Measurements from ENCODE around the gene C2orf81.

Gene C2orf81

GRCh38 chr2:74392449-74392743 lies 29.0 kb downstream of the C2orf81 start:
- no peak overlapping the region for H3K4me3 ChIP-seq (replicated peaks; ENCODE audit: low read depth, low read length)
- no peak for DNase-seq (ENCODE audit: low read depth)
- TF ChIP-seq CTCF (IDR thresholded peaks at IDR 0.05; ENCODE audit: low read length, missing control alignments), result no peak

DNA sequence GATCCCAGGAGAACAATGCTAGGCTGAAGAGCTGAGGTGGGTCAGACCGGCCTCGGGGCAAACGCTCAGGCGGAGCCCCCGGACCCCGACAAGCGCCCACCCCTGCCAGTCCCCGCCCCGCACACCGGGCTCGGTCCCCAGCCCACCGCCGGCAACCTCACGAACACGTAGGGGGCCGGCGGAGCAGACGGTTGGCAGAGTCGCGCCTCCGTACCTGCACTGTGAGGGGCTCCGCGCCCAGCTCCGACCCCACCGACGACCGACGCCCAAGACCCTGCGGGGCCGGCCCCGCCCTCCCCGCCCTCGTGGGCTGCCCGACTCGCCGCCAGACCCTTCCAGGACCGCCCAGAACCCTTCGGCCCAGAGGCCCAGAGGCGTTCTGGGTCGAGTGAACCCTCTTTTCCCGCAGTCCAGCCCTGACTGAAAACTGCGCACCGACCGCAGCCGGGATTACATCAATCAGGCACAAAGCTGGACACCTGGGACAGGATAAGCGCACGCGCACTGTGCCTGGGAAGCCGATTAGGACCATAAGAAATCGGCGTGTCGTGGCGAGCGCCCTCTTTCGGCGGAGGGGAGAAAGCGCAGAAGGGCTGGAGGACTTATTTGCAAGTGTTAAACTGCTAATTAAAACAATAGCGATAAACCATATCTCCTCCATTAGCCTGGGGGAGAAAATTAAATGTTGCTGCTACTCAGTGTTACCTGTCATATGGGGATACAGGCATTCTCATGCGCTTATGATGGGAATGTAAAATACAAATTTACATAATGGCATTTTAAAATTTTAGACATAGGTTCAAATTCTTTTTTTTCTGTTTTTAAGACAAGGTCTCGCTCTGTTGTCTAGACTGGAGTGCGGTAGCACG lies 29.6 kb downstream of the C2orf81 start:
- H3K4me3 ChIP-seq (replicated peaks; ENCODE audit: low read depth, low read length), result peak overlapping the region; percentile 95
- no peak for TF ChIP-seq CTCF (IDR thresholded peaks at IDR 0.05; ENCODE audit: low read length, missing control alignments)
- DNase-seq (ENCODE audit: low read depth), result peak; percentile 92

GRCh38 chr2:74391209-74391579 lies 30.2 kb downstream of the C2orf81 start:
- no peak for TF ChIP-seq CTCF (IDR thresholded peaks at IDR 0.05; ENCODE audit: low read length, missing control alignments)
- no peak for DNase-seq (ENCODE audit: low read depth)
- H3K4me3 ChIP-seq (replicated peaks; ENCODE audit: low read depth, low read length), result peak overlapping the region; percentile 95

DNA sequence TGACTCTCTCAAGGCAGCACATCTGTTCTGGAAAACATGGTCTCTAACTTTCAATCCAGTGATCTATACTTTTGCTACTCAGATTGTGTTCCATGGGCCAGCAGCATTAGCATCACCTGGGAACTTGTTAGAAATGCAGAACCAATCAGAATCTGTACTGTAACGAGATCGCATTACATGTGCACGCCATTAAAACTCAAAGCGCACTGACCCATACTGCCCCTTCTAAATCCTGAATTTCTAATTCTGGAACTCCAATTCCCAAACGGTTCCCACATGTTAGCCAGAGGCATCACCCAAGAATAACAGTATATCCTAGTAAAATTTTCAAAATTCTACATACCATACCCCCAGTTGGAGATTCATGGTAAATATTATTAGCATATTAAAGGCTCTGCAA lies 30.8 kb downstream of the C2orf81 start:
- H3K4me3 ChIP-seq (replicated peaks; ENCODE audit: low read depth, low read length), result peak overlapping the region; percentile 95
- DNase-seq (ENCODE audit: low read depth), result no peak
- no peak for TF ChIP-seq CTCF (IDR thresholded peaks at IDR 0.05; ENCODE audit: low read length, missing control alignments)

GRCh38 chr2:74387346-74387745 lies 34.1 kb downstream of the C2orf81 start:
- DNase-seq (ENCODE audit: low read depth), result no peak
- H3K4me3 ChIP-seq (replicated peaks; ENCODE audit: low read depth, low read length), result no peak overlapping the region
- TF ChIP-seq CTCF (IDR thresholded peaks at IDR 0.05; ENCODE audit: low read length, missing control alignments), result no peak

GRCh38 chr2:74385396-74385795 lies 36.0 kb downstream of the C2orf81 start:
- no peak overlapping the region for H3K4me3 ChIP-seq (replicated peaks; ENCODE audit: low read depth, low read length)
- DNase-seq (ENCODE audit: low read depth), result no peak
- TF ChIP-seq CTCF (IDR thresholded peaks at IDR 0.05; ENCODE audit: low read length, missing control alignments), result no peak

DNA sequence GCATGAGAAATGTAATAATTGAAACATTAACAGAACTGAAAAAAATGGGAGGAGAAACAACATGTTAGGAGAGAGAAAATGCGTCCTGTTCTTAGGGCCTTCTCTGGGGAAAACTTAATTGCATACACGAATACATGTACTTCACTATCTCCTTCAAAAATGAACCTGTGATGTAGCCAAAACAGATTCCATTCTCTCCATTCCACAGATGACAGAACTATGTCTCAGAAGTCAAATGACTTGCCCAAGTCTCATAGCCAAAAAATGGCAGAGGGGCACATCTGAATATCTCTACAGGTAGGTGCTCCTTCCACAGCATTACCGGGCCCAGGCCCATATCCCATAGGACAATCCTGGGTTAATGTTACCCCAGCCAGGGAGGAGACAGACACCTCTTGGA lies 37.4 kb downstream of the C2orf81 start:
- no peak for TF ChIP-seq CTCF (IDR thresholded peaks at IDR 0.05; ENCODE audit: low read length, missing control alignments)
- no peak overlapping the region for H3K4me3 ChIP-seq (replicated peaks; ENCODE audit: low read depth, low read length)
- peak; percentile 38 for DNase-seq (ENCODE audit: low read depth)

All from fibroblast of pulmonary artery (primary cell).